Endothelial cell (in vitro differentiated cells): Measurements from ENCODE around the gene BGN. TPM values are rescaled to one million over a fixed set of nuclear protein-coding genes. Genes with fewer than 3 reads are reported as not detected.

Experiments used
- DNase-seq: peaks from one replicate; pipeline ENCODE4 v3.0.0; 2021; ENCODE audit warnings: low spot score
- H3K27ac Mint-ChIP-seq: one replicate; pipeline ENCODE4 v1.8.0; 2021; ENCODE audit warnings: mixed read lengths, inconsistent platforms; ENCODE audit not compliant: unreplicated experiment
- H3K27me3 Mint-ChIP-seq: one replicate; pipeline ENCODE4 v1.8.0; 2021; ENCODE audit warnings: mild to moderate bottlenecking, moderate library complexity, mixed read lengths, inconsistent platforms; ENCODE audit not compliant: unreplicated experiment
- H3K36me3 Mint-ChIP-seq: one replicate; pipeline ENCODE4 v1.8.0; 2021; ENCODE audit warnings: mild to moderate bottlenecking, low read depth, mixed read lengths, inconsistent platforms; ENCODE audit not compliant: unreplicated experiment
- H3K4me1 Mint-ChIP-seq: one replicate; pipeline ENCODE4 v1.8.0; 2021; ENCODE audit warnings: mild to moderate bottlenecking, mixed read lengths, inconsistent platforms; ENCODE audit not compliant: unreplicated experiment
- H3K4me3 Mint-ChIP-seq: one replicate; pipeline ENCODE4 v1.8.0; 2021; ENCODE audit warnings: mild to moderate bottlenecking, mixed read lengths, inconsistent platforms; ENCODE audit not compliant: unreplicated experiment
- H3K9me3 Mint-ChIP-seq: one replicate; pipeline ENCODE4 v1.8.0; 2021; ENCODE audit warnings: mixed read lengths, inconsistent platforms; ENCODE audit not compliant: unreplicated experiment
- CTCF ChIP-seq: fragments of 200-600 bp; sonication (generic); IDR thresholded peaks from one replicate; pipeline ENCODE4 v1.5.0; 2021; ENCODE audit warnings: antibody characterized with exemption; ENCODE audit not compliant: unreplicated experiment
- total RNA-seq: library from RNA; stranded (reverse); fragmentation: NEBNext Ultra II Directional; extraction: Animal tissue kit (Norgen Biotek cat#: 25700); gene quantifications from one replicate; pipeline ENCODE4 v1.2.1, GENCODE V29; 2021; ENCODE audit not compliant: unreplicated experiment

BGN gene
- total RNA-seq, 1 donor from 2014 or later: 393 TPM

GRCh38 chrX:153456704-153457103 lies 38.1 kb upstream of the BGN start:
- TF ChIP-seq CTCF: no peak
- Mint-ChIP-seq H3K4me1 (no peaks in the 10 kb centered on the region), H3K27me3 (peaks cover 5% of the 10 kb centered on the region)

GRCh38 chrX:153457136-153457825 lies 37.5 kb upstream of the BGN start:
- H3K4me3 Mint-ChIP-seq: no peak overlapping the region
- peaks cover 6% of the 10 kb centered on the region for H3K36me3 Mint-ChIP-seq
- peaks cover 8% of the 10 kb centered on the region for H3K27me3 Mint-ChIP-seq
- TF ChIP-seq CTCF: no peak
- H3K9me3 Mint-ChIP-seq: no peaks in the 10 kb centered on the region
- no peak for DNase-seq
- H3K27ac Mint-ChIP-seq: no peak overlapping the region
- no peaks in the 10 kb centered on the region for H3K4me1 Mint-ChIP-seq

More at GRCh38 chrX:153456704-153457103, 38.1 kb upstream of the BGN start:
- peaks cover 2% of the 10 kb centered on the region for H3K36me3 Mint-ChIP-seq
- no peak for DNase-seq
- no peak overlapping the region for H3K27ac Mint-ChIP-seq
- H3K4me3 Mint-ChIP-seq: no peak overlapping the region
- no peaks in the 10 kb centered on the region for H3K9me3 Mint-ChIP-seq

- Mint-ChIP-seq H3K27ac (no peak overlapping the region), H3K9me3 (no peaks in the 10 kb centered on the region)
These were observed 36.8 kb upstream of the BGN start for GRCh38 chrX:153457827-153458466.

GRCh38 chrX:153458476-153458875 lies 36.3 kb upstream of the BGN start:
- H3K36me3 Mint-ChIP-seq: peaks cover 6% of the 10 kb centered on the region
- H3K4me1 Mint-ChIP-seq: no peaks in the 10 kb centered on the region
- H3K4me3 Mint-ChIP-seq: no peak overlapping the region
- no peak for DNase-seq
- peaks cover 8% of the 10 kb centered on the region for H3K27me3 Mint-ChIP-seq
- TF ChIP-seq CTCF: no peak
- no peak overlapping the region for H3K27ac Mint-ChIP-seq
- H3K9me3 Mint-ChIP-seq: no peaks in the 10 kb centered on the region

More at GRCh38 chrX:153457827-153458466, 36.8 kb upstream of the BGN start:
- Mint-ChIP-seq H3K36me3 (peaks cover 6% of the 10 kb centered on the region), H3K27me3 (peaks cover 8% of the 10 kb centered on the region), H3K4me1 (no peaks in the 10 kb centered on the region), H3K4me3 (no peak overlapping the region)
- DNase-seq: no peak
- TF ChIP-seq CTCF: no peak

- no peak for TF ChIP-seq CTCF
- no peak for DNase-seq
- H3K9me3 Mint-ChIP-seq: no peaks in the 10 kb centered on the region
- H3K27me3 Mint-ChIP-seq: peaks cover 8% of the 10 kb centered on the region
- no peak overlapping the region for H3K4me3 Mint-ChIP-seq
- H3K27ac Mint-ChIP-seq: no peak overlapping the region
- H3K36me3 Mint-ChIP-seq: peaks cover 6% of the 10 kb centered on the region
- H3K4me1 Mint-ChIP-seq: no peaks in the 10 kb centered on the region
These were observed 34.8 kb upstream of the BGN start for GRCh38 chrX:153459986-153460385.
